HepG2 (cell line): ENCODE measurements around the gene HNRNPA2B1. TPM values are rescaled to one million over a fixed set of nuclear protein-coding genes. Genes with fewer than 3 reads are reported as not detected.

Experiments
- ADNP ChIP-seq: sonication (generic); formaldehyde crosslinking; IDR thresholded peaks from 2 replicates; pipeline ENCODE4 v1.4.0; 2020; ENCODE audit warnings: missing genetic modification reagents
- CHD4 ChIP-seq: fragments of 200-600 bp; sonication (generic); IDR thresholded peaks from 2 replicates; pipeline ENCODE4 v1.7.0; 2017; ENCODE audit warnings: mild to moderate bottlenecking, low read length, borderline replicate concordance
- CREB1 ChIP-seq, 2 experiments: fragments of 450-650 bp in 1 of 2; IDR thresholded peaks; 2 replicates each; pipeline ENCODE4 v1.6.1; 2016 to 2017; ENCODE audit warnings: control low read depth in 1 of 2, mild to moderate bottlenecking in 1 of 2, missing compliant biosample characterization in 1 of 2, missing genetic modification characterization in 1 of 2
- DNMT1 ChIP-seq: sonication (generic); formaldehyde crosslinking; IDR thresholded peaks from 2 replicates; pipeline ENCODE4 v1.5.1; 2020; ENCODE audit warnings: mild to moderate bottlenecking, missing genetic modification reagents
- FOXJ3 ChIP-seq: sonication (generic); formaldehyde crosslinking; IDR thresholded peaks from 2 replicates; pipeline ENCODE4 v1.4.0; 2020; ENCODE audit warnings: missing genetic modification reagents, mild to moderate bottlenecking, borderline replicate concordance
- HOXA3 ChIP-seq: sonication (generic); formaldehyde crosslinking; IDR thresholded peaks from 2 replicates; pipeline ENCODE4 v1.5.0; 2020; ENCODE audit warnings: missing genetic modification reagents
- JUND ChIP-seq: sonication (generic); formaldehyde crosslinking; IDR thresholded peaks from 2 replicates; pipeline ENCODE4 v1.8.0; 2022; ENCODE audit warnings: mild to moderate bottlenecking, missing genetic modification reagents
- MAF1 ChIP-seq: sonication (generic); formaldehyde crosslinking; IDR thresholded peaks from 2 replicates; pipeline ENCODE4 v1.5.0; 2020; ENCODE audit warnings: missing genetic modification reagents, borderline replicate concordance
- NAIF1 ChIP-seq: sonication (generic); formaldehyde crosslinking; IDR thresholded peaks from 2 replicates; pipeline ENCODE4 v1.5.0; 2020; ENCODE audit warnings: mild to moderate bottlenecking, missing genetic modification reagents, borderline replicate concordance
- PPARG ChIP-seq: conservative IDR thresholded peaks from 2 replicates; pipeline ENCODE4 v1.6.1; 2016; ENCODE audit warnings: missing biosample characterization, missing genetic modification reagents
- SIX1 ChIP-seq: sonication (generic); formaldehyde crosslinking; IDR thresholded peaks from 2 replicates; pipeline ENCODE4 v1.4.0; 2020; ENCODE audit warnings: missing genetic modification reagents, borderline replicate concordance
- SNAPC2 ChIP-seq: sonication (generic); formaldehyde crosslinking; IDR thresholded peaks from 2 replicates; pipeline ENCODE4 v1.8.1; 2022; ENCODE audit warnings: mild to moderate bottlenecking, missing genetic modification reagents
- THYN1 ChIP-seq: sonication (generic); formaldehyde crosslinking; IDR thresholded peaks from 2 replicates; pipeline ENCODE4 v1.8.1; 2023; ENCODE audit warnings: low read depth, mild to moderate bottlenecking, moderate library complexity, missing genetic modification reagents, borderline replicate concordance
- ZFYVE20 ChIP-seq: sonication (generic); formaldehyde crosslinking; IDR thresholded peaks from 2 replicates; pipeline ENCODE4 v1.8.0; 2023; ENCODE audit warnings: low read depth, mild to moderate bottlenecking, moderate library complexity, missing genetic modification reagents, borderline replicate concordance
- ZNF317 ChIP-seq: sonication (generic); formaldehyde crosslinking; IDR thresholded peaks from 2 replicates; pipeline ENCODE4 v1.5.0; 2020; ENCODE audit warnings: mild to moderate bottlenecking, missing genetic modification reagents
- ZNF670 ChIP-seq: sonication (generic); formaldehyde crosslinking; IDR thresholded peaks from 2 replicates; pipeline ENCODE4 v1.8.0; 2022; ENCODE audit warnings: mild to moderate bottlenecking, missing genetic modification reagents, borderline replicate concordance
- polyA plus RNA-seq, 8 experiments: library from polyadenylated mRNA; depleted of rRNA in 3 of 8; stranded (reverse) in 7 of 8; unstranded in 1 of 8; fragments of >200 nt; fragmentation: Illumina TruSeq in 4 of 8; extraction: Trizol in 4 of 8; gene quantifications; 2 replicates each; pipeline versions ENCODE4 v1.2.1 to v1.2.3, GENCODE V29; 2011 to 2016; ENCODE audit warnings: low read depth in 4 of 8, missing spikeins in 1 of 8, mixed read lengths in 1 of 8; ENCODE audit not compliant: insufficient read depth in 1 of 8
- total RNA-seq, 5 experiments: library from RNA; depleted of rRNA; stranded (reverse); fragments of >200 nt; fragmentation: Illumina TruSeq; extraction: Trizol; gene quantifications; 2 replicates each; pipeline ENCODE4 v1.2.3, GENCODE V29; 2016; ENCODE audit warnings: low read depth in 1 of 5
- TF ChIP-seq, protein P1 (sequence below): sonication (generic); formaldehyde crosslinking; IDR thresholded peaks from 2 replicates; pipeline ENCODE4 v1.8.1; 2023; ENCODE audit warnings: missing genetic modification reagents, inconsistent platforms, borderline replicate concordance
- TF ChIP-seq, protein P2 (sequence below): sonication (generic); formaldehyde crosslinking; IDR thresholded peaks from 2 replicates; pipeline ENCODE4 v1.4.0; 2020; ENCODE audit warnings: low read depth, mild to moderate bottlenecking, missing genetic modification reagents
- TF ChIP-seq, protein P3 (sequence below): IDR thresholded peaks from 2 replicates; pipeline ENCODE4 v1.6.1; 2012; ENCODE audit warnings: low read length, improper control_type of control experiment
- TF ChIP-seq, protein P4 (sequence below): sonication (generic); formaldehyde crosslinking; IDR thresholded peaks from 2 replicates; pipeline ENCODE4 v1.4.0; 2020; ENCODE audit warnings: missing genetic modification reagents

HNRNPA2B1 gene
- total and polyA plus RNA-seq, 2 of the 13 experiments (the other 11 are each of a cell fraction or from before 2014, with no cell fraction given) = 193 to 412 TPM

DNA sequence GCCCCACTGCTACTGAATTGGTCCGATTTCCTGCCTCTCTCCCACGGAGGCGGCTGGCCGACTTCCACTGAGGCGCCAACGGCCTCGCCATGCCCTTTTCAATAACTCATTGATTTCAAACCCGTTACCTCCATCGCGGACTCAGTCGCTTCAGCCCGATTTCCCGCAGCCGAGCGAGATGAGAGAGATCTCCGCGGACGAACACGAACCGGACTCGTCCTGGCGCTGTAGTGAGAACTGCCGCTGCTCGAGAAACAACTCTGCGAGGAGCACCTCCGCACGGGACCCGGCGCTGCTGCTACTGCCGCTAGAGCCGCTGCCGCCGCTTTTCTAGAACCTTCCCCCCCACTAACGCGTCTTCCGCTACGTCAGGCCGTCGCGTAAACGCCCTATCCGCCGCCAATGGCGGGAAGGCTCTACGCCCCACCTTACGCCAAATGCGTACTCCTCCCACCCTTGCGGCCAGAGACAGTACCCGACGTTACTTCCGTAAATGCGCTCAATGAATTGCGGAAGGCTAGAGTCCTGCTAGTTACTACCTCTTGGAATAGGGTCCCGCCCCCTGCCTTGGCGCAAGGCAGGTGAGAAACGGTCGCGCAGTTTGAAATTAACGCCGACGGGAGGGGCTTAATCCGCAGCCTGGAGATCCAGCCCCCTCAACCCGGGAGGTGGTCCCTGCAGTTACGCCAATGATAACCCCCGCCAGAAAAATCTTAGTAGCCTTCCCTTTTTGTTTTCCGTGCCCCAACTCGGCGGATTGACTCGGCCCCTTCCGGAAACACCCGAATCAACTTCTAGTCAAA lies at the start of gene HNRNPA2B1 (continued):
- TF ChIP-seq MAF1 (CRISPR knock-in tag) = no peak
- TF ChIP-seq JUND (CRISPR knock-in tag) = no peak
- TF ChIP-seq SNAPC2 (CRISPR knock-in tag) = peak; percentile 54; the same call in 1 of the 2 replicates
- TF ChIP-seq PPARG = peak; percentile 33; the same call in 1 of the 2 replicates
- TF ChIP-seq NAIF1 (CRISPR knock-in tag) = peak; percentile 100
- TF ChIP-seq CREB1 (IDR thresholded peaks at IDR 0.05) = peak; percentile 90
- peak; percentile 93 for TF ChIP-seq CREB1 (CRISPR knock-in tag; IDR thresholded peaks at IDR 0.05)
- TF ChIP-seq DNMT1 (CRISPR knock-in tag) = no peak
- TF ChIP-seq HOXA3 = peak; percentile 85
- TF ChIP-seq, protein P1, sequence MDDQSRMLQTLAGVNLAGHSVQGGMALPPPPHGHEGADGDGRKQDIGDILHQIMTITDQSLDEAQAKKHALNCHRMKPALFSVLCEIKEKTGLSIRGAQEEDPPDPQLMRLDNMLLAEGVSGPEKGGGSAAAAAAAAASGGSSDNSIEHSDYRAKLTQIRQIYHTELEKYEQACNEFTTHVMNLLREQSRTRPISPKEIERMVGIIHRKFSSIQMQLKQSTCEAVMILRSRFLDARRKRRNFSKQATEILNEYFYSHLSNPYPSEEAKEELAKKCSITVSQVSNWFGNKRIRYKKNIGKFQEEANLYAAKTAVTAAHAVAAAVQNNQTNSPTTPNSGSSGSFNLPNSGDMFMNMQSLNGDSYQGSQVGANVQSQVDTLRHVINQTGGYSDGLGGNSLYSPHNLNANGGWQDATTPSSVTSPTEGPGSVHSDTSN (CRISPR knock-in tag) = peak; percentile 28; the same call in 1 of the 2 replicates
- TF ChIP-seq THYN1 = no peak
- 0 out of 2 replicates have a peak, but pooled peaks have one; percentile 22 for TF ChIP-seq SIX1 (CRISPR knock-in tag)
- TF ChIP-seq, protein P2, sequence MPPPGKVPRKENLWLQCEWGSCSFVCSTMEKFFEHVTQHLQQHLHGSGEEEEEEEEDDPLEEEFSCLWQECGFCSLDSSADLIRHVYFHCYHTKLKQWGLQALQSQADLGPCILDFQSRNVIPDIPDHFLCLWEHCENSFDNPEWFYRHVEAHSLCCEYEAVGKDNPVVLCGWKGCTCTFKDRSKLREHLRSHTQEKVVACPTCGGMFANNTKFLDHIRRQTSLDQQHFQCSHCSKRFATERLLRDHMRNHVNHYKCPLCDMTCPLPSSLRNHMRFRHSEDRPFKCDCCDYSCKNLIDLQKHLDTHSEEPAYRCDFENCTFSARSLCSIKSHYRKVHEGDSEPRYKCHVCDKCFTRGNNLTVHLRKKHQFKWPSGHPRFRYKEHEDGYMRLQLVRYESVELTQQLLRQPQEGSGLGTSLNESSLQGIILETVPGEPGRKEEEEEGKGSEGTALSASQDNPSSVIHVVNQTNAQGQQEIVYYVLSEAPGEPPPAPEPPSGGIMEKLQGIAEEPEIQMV = 0 out of 2 replicates have a peak, but pooled peaks have one; percentile 10
- TF ChIP-seq ZFYVE20 (CRISPR knock-in tag) = no peak
- TF ChIP-seq CHD4 = no peak
- no peak for TF ChIP-seq ADNP (CRISPR knock-in tag)
- no peak for TF ChIP-seq FOXJ3 (CRISPR knock-in tag)
- peak; percentile 51; the same call in 1 of the 2 replicates for TF ChIP-seq ZNF317 (CRISPR knock-in tag)
- TF ChIP-seq, protein P3, sequence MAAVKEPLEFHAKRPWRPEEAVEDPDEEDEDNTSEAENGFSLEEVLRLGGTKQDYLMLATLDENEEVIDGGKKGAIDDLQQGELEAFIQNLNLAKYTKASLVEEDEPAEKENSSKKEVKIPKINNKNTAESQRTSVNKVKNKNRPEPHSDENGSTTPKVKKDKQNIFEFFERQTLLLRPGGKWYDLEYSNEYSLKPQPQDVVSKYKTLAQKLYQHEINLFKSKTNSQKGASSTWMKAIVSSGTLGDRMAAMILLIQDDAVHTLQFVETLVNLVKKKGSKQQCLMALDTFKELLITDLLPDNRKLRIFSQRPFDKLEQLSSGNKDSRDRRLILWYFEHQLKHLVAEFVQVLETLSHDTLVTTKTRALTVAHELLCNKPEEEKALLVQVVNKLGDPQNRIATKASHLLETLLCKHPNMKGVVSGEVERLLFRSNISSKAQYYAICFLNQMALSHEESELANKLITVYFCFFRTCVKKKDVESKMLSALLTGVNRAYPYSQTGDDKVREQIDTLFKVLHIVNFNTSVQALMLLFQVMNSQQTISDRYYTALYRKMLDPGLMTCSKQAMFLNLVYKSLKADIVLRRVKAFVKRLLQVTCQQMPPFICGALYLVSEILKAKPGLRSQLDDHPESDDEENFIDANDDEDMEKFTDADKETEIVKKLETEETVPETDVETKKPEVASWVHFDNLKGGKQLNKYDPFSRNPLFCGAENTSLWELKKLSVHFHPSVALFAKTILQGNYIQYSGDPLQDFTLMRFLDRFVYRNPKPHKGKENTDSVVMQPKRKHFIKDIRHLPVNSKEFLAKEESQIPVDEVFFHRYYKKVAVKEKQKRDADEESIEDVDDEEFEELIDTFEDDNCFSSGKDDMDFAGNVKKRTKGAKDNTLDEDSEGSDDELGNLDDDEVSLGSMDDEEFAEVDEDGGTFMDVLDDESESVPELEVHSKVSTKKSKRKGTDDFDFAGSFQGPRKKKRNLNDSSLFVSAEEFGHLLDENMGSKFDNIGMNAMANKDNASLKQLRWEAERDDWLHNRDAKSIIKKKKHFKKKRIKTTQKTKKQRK = no peak
- TF ChIP-seq ZNF670 = no peak
- TF ChIP-seq, protein P4, sequence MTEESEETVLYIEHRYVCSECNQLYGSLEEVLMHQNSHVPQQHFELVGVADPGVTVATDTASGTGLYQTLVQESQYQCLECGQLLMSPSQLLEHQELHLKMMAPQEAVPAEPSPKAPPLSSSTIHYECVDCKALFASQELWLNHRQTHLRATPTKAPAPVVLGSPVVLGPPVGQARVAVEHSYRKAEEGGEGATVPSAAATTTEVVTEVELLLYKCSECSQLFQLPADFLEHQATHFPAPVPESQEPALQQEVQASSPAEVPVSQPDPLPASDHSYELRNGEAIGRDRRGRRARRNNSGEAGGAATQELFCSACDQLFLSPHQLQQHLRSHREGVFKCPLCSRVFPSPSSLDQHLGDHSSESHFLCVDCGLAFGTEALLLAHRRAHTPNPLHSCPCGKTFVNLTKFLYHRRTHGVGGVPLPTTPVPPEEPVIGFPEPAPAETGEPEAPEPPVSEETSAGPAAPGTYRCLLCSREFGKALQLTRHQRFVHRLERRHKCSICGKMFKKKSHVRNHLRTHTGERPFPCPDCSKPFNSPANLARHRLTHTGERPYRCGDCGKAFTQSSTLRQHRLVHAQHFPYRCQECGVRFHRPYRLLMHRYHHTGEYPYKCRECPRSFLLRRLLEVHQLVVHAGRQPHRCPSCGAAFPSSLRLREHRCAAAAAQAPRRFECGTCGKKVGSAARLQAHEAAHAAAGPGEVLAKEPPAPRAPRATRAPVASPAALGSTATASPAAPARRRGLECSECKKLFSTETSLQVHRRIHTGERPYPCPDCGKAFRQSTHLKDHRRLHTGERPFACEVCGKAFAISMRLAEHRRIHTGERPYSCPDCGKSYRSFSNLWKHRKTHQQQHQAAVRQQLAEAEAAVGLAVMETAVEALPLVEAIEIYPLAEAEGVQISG = no peak; the same call in 1 of the 2 replicates
